D721Med (cell line): ENCODE measurements around the gene NEDD9.

ENCODE experiments used
- DNase-seq: peaks from one replicate; pipeline ENCODE4 v3.0.0; 2011; ENCODE audit warnings: low spot score; ENCODE audit not compliant: insufficient read length
- FAIRE-seq: peaks from 2 replicates; lab custom pipeline; 2011; peaks lifted over from hg19 to GRCh38; lab: Jason Lieb, UNC
- CTCF ChIP-seq: IDR thresholded peaks from 2 replicates; pipeline ENCODE4 v1.5.1; 2012; ENCODE audit warnings: mild to moderate bottlenecking, control low read depth; ENCODE audit not compliant: insufficient read depth; ENCODE audit errors: missing control alignments

The NEDD9 gene

GRCh38 chr6:11241793-11242201 lies 9.3 kb upstream of the NEDD9 start:
- TF ChIP-seq CTCF: no peak

DNA sequence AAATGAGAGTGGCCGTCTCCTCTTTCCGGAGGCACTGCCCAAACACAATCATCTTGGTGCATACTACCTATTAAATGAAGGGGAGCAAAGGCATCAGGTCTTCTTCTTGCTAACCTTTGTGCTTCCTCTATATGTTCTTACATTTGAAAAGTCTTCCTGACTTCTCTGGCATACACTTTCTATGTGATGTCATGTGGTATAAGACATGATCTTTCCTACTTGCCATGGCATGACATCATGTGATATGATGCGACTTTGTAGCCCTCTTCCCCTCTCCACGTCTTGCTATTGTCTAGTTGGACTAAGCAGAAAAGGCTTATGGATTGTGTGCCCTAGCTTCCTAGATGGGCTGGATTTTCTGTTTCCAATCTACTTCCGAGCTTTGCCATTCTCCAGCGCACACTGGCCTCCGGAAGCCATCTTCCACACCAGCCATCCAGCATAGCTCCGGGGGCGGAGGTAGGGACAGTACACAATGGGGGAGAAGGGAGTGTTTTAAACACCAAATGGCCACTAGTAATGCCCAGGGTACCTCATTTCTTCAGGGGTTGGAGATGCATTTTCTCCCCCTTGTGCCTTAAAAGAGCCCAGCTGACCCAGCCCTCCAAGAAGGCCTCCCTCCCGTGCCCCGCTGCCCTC lies 8.8 kb upstream of the NEDD9 start:
- DNase-seq: no peak
- TF ChIP-seq CTCF: no peak
- FAIRE-seq: no peak

More at GRCh38 chr6:11241793-11242201, 9.3 kb upstream of the NEDD9 start:
- no peak for FAIRE-seq
- no peak for DNase-seq

- FAIRE-seq (no peak), DNase-seq (no peak)
- no peak for TF ChIP-seq CTCF
Observed at GRCh38 chr6:11237956-11238355, 5.5 kb upstream of the NEDD9 start.

DNA sequence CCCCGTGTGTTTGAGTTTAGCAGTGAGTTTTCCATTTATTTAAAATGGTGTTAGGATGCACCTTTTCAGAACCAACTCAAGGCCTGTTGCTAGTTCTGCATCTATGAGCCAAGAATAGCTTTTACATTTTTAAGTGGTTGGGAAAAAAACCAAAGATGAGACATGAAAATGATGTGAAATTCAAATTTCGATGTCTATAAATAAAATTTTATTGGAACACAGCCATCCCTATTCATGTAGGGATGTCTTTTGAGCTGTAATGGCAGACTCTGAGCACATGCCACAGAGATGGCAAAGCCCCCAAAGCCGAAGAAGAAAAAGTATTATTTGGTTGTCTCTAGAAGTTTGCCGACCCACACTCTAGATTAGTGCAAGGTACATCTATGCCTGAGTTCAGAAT lies 5.0 kb upstream of the NEDD9 start:
- FAIRE-seq (no peak), DNase-seq (no peak)
- no peak for TF ChIP-seq CTCF

- DNase-seq (no peak), FAIRE-seq (no peak)
- TF ChIP-seq CTCF: no peak
Observed at GRCh38 chr6:11236915-11237314, 4.4 kb upstream of the NEDD9 start.

- FAIRE-seq (no peak), DNase-seq (no peak)
- no peak for TF ChIP-seq CTCF
Observed at GRCh38 chr6:11236076-11236750, 3.7 kb upstream of the NEDD9 start.

DNA sequence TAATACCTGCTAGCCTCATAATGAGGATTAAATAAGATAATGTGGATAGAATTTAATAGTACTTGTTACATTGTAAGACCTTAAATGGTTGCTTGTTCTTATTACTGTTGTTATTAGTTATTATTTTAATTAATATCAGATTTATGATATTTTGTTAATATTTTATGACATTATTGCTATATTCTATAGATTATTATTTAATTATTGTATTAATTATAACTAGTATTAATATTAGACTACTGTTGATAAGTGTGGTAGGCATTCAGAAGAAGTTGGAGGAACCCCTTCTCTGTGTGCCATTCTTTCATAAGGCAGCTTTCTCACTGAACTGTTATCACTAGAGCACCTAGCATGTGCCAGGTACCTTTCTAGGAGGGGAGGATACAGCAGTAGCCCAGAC lies 2.6 kb upstream of the NEDD9 start:
- no peak for FAIRE-seq
- DNase-seq: no peak
- no peak for TF ChIP-seq CTCF
